Measurements from ENCODE around the gene COPZ2. TPM values are rescaled to one million over a fixed set of nuclear protein-coding genes. Genes with fewer than 3 reads are reported as not detected.
"Not testable (repeated sequence)": the region's sequence is repeated elsewhere in the genome, so short reads cannot be mapped to it uniquely, and the experiment has no call there.

COPZ2 gene, protein sequence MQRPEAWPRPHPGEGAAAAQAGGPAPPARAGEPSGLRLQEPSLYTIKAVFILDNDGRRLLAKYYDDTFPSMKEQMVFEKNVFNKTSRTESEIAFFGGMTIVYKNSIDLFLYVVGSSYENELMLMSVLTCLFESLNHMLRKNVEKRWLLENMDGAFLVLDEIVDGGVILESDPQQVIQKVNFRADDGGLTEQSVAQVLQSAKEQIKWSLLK
- polyA plus RNA-seq (2013, experiment 1 of 2): 0.07 TPM
- polyA plus RNA-seq (2013, experiment 2 of 2): 0.08 TPM

DNA sequence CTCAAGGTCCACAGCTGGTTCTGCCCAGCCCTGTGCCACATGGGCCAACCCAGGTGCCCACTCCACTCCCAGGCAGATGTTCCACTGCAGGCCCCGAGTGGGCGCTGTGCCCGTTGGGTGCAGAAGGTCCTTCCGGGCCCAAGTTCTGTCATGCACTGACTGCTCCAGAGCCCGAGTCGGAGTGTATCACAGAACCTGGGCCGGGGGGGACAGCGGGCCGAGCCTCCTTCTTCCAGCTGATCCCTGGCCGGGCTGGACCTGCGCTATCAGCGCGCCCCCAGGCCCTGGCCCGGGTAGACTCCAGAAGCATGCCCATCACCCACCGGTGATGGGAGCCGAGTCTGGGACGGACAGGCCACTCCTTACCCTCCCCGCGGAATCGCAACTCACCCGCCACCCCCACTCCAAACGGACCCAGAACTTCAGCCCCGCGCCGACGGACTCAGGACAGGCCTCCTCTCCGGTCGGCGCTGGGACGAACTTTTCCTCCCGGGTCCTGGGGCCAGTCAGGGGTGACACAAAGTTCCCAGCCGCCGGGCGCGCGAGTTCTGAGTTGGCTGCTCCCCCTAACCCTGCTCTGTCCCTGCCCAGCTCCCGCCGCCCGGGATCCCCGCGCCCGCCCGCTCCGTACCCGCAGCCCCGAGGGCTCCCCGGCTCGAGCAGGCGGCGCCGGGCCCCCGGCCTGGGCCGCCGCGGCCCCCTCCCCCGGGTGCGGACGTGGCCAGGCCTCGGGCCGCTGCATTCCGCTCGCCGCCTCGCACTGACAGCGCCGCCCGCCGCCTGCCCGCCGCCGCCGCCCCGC is at the start of gene COPZ2:
TSS of gene COPZ2 (minus strand) at position 762 of the 802 bp plus-strand sequence. CDS start at position 742, 20 bp downstream.
- H3K18ac ChIP-seq (ENCODE audit: low read length): peak within 1 kb of the TSS; percentile 24
- peaks cover 2% of the 10 kb centered on the region for H3K4me1 ChIP-seq (ENCODE audit: control insufficient read depth, low read depth, low read length)
- no peak within 1 kb of the TSS for H2BK15ac ChIP-seq (replicated peaks; ENCODE audit: low read depth)
- H2AK5ac ChIP-seq (ENCODE audit: low read length): no peak within 1 kb of the TSS
- no peak within 1 kb of the TSS for H2BK120ac ChIP-seq (ENCODE audit: low read depth, low read length)
- peaks cover 7% of the 10 kb centered on the region for H3K27me3 ChIP-seq (ENCODE audit: insufficient read depth, low read length, poor library complexity)
- no peak within 1 kb of the TSS for H2BK5ac ChIP-seq (ENCODE audit: low read length)
- H3K4me3 ChIP-seq (ENCODE audit: low read length): peak within 1 kb of the TSS; percentile 30
- H4K5ac ChIP-seq (ENCODE audit: low read length): no peak within 1 kb of the TSS
- H3K9ac ChIP-seq (ENCODE audit: low read length): peak within 1 kb of the TSS; percentile 63
- no peak for DNase-seq
- H3K23ac ChIP-seq (ENCODE audit: low read length): peak within 1 kb of the TSS; percentile 80
- no peak within 1 kb of the TSS for H4K8ac ChIP-seq (ENCODE audit: low read depth, low read length)
- H3K56ac ChIP-seq (ENCODE audit: low read length): peak within 1 kb of the TSS; percentile 80
- no CpG with 5 or more reads among the region's 73 CpGs for WGBS (ENCODE audit: extremely low coverage, insufficient coverage, low lambda C conversion rate)
- H3K36me3 ChIP-seq (ENCODE audit: control insufficient read depth, insufficient read depth, low read length): no peaks in the 10 kb centered on the region
- H3K4me2 ChIP-seq (ENCODE audit: low read length): peak within 1 kb of the TSS; percentile 75
- no peaks in the 10 kb centered on the region for H3K79me1 ChIP-seq (ENCODE audit: low read length)
- H3K4ac ChIP-seq (ENCODE audit: low read depth, low read length): no peak within 1 kb of the TSS
- no peak within 1 kb of the TSS for H3K27ac ChIP-seq (ENCODE audit: low read depth, low read length)
- H3K79me2 ChIP-seq (ENCODE audit: control insufficient read depth, insufficient read depth, low read length): no peaks in the 10 kb centered on the region

DNA sequence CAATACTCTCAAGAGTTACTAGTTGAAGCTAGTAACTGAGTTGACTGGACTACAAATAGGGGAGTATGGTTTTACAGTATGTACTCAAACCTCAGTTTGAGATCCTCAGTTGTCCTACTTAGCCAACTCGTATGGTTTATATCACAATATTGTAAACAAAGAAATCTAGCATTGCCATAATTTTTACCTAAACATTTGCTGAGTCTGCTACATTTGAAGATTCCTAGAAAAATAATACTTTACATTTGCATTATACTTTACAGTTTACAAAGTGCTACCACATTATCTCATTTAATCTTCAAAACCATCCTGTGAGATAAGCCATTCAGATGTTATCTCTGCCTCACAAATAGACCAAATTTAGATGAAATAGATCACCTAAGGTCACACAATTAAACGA is 47.3 kb upstream of the COPZ2 start:
- WGBS (ENCODE audit: extremely low coverage, insufficient coverage, low lambda C conversion rate): no CpG with 5 or more reads among the region's 2 CpGs
- DNase-seq: no peak

DNA sequence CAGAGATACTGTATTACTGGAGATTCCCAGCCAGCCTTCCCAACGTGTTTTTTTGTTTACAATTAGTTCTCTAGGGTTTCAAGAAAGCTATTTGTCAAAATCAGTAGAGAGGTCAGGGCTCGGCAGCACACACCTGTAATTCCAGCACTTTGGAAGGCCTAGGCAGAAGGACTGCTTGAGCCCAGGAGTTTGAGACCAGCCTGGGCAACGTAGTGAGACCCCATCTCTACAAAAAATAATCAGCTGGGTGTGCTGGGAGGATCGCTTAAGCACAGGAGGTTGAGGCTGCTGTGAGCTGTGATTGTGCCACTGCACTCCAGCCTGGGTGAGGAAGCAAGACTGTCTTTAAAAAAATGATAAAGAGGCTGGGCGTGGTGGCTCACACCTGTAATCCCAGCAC is 44.3 kb upstream of the COPZ2 start:
- Histone ChIP-seq H3K36me3 (ENCODE audit: control insufficient read depth, insufficient read depth, low read length) (no peaks in the 10 kb centered on the region), H3K4me2 (ENCODE audit: low read length) (no peak overlapping the region), H3K18ac (ENCODE audit: low read length) (no peak overlapping the region), H3K4me3 (ENCODE audit: low read length) (no peak overlapping the region), H3K4me1 (ENCODE audit: control insufficient read depth, low read depth, low read length) (peaks cover 3% of the 10 kb centered on the region), H3K9ac (ENCODE audit: low read length) (no peak overlapping the region), H4K5ac (ENCODE audit: low read length) (no peak overlapping the region), H3K27me3 (ENCODE audit: insufficient read depth, low read length, poor library complexity) (no peaks in the 10 kb centered on the region), H3K23ac (ENCODE audit: low read length) (no peak overlapping the region), H2BK120ac (ENCODE audit: low read depth, low read length) (no peak overlapping the region), H3K79me1 (ENCODE audit: low read length) (peaks cover 10% of the 10 kb centered on the region), H2AK5ac (ENCODE audit: low read length) (no peak overlapping the region), H3K79me2 (ENCODE audit: control insufficient read depth, insufficient read depth, low read length) (peaks cover 36% of the 10 kb centered on the region), H2BK15ac (replicated peaks; ENCODE audit: low read depth) (no peak overlapping the region), H3K27ac (ENCODE audit: low read depth, low read length) (no peak overlapping the region), H3K56ac (ENCODE audit: low read length) (no peak overlapping the region), H3K4ac (ENCODE audit: low read depth, low read length) (no peak overlapping the region), H4K8ac (ENCODE audit: low read depth, low read length) (no peak overlapping the region), H2BK5ac (ENCODE audit: low read length) (no peak overlapping the region)
- DNase-seq: no peak
- WGBS (ENCODE audit: extremely low coverage, insufficient coverage, low lambda C conversion rate): no CpG with 5 or more reads among the region's 5 CpGs

More for the DNA sequence above, 47.3 kb upstream of the COPZ2 start:
- no peak overlapping the region for H3K56ac ChIP-seq (ENCODE audit: low read length)
- no peaks in the 10 kb centered on the region for H3K27me3 ChIP-seq (ENCODE audit: insufficient read depth, low read length, poor library complexity)
- H3K79me2 ChIP-seq (ENCODE audit: control insufficient read depth, insufficient read depth, low read length): peaks cover 41% of the 10 kb centered on the region
- no peak overlapping the region for H3K27ac ChIP-seq (ENCODE audit: low read depth, low read length)
- no peak overlapping the region for H2BK15ac ChIP-seq (replicated peaks; ENCODE audit: low read depth)
- H3K4me1 ChIP-seq (ENCODE audit: control insufficient read depth, low read depth, low read length): peaks cover 3% of the 10 kb centered on the region
- H3K18ac ChIP-seq (ENCODE audit: low read length): no peak overlapping the region
- H2AK5ac ChIP-seq (ENCODE audit: low read length): no peak overlapping the region
- H3K79me1 ChIP-seq (ENCODE audit: low read length): peaks cover 10% of the 10 kb centered on the region
- no peak overlapping the region for H3K9ac ChIP-seq (ENCODE audit: low read length)
- H4K8ac ChIP-seq (ENCODE audit: low read depth, low read length): no peak overlapping the region
- H4K5ac ChIP-seq (ENCODE audit: low read length): no peak overlapping the region
- no peak overlapping the region for H2BK120ac ChIP-seq (ENCODE audit: low read depth, low read length)
- H3K23ac ChIP-seq (ENCODE audit: low read length): no peak overlapping the region
- no peak overlapping the region for H3K4ac ChIP-seq (ENCODE audit: low read depth, low read length)
- H3K4me2 ChIP-seq (ENCODE audit: low read length): no peak overlapping the region
- no peak overlapping the region for H3K4me3 ChIP-seq (ENCODE audit: low read length)
- H3K36me3 ChIP-seq (ENCODE audit: control insufficient read depth, insufficient read depth, low read length): no peaks in the 10 kb centered on the region
- H2BK5ac ChIP-seq (ENCODE audit: low read length): no peak overlapping the region

DNA sequence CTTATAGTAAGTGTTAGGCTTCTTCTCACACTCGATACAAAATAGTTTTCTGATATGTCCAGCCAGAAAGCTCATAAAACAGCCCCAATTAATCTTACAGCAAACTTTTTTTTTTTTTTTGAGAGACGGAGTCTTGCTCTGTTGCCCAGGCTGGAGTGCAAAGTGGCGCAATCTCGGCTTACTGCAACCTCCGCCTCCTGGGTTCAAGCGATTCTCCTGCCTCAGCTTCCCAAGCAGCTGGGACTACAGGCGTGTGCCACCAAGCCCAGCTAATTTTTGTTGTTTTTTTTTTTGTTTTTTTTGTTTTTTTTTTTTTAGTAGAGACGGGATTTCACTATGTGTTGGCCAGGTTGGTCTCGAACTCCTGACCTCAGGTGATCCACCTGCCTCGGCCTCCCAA is 39.6 kb upstream of the COPZ2 start:
- H3K9ac ChIP-seq (ENCODE audit: low read length); H2AK5ac ChIP-seq (ENCODE audit: low read length); H3K4me3 ChIP-seq (ENCODE audit: low read length); H3K36me3 ChIP-seq (ENCODE audit: control insufficient read depth, insufficient read depth, low read length); H3K79me1 ChIP-seq (ENCODE audit: low read length); H3K4ac ChIP-seq (ENCODE audit: low read depth, low read length); H3K23ac ChIP-seq (ENCODE audit: low read length); H4K5ac ChIP-seq (ENCODE audit: low read length); H3K56ac ChIP-seq (ENCODE audit: low read length); H2BK5ac ChIP-seq (ENCODE audit: low read length); H3K4me2 ChIP-seq (ENCODE audit: low read length); H3K27me3 ChIP-seq (ENCODE audit: insufficient read depth, low read length, poor library complexity); H3K4me1 ChIP-seq (ENCODE audit: control insufficient read depth, low read depth, low read length); H4K8ac ChIP-seq (ENCODE audit: low read depth, low read length); H3K18ac ChIP-seq (ENCODE audit: low read length); H2BK15ac ChIP-seq (replicated peaks; ENCODE audit: low read depth); DNase-seq; H2BK120ac ChIP-seq (ENCODE audit: low read depth, low read length); H3K27ac ChIP-seq (ENCODE audit: low read depth, low read length): not testable (repeated sequence)
- WGBS (ENCODE audit: extremely low coverage, insufficient coverage, low lambda C conversion rate): no CpG with 5 or more reads among the region's 10 CpGs
- peaks cover 14% of the 10 kb centered on the region for H3K79me2 ChIP-seq (ENCODE audit: control insufficient read depth, insufficient read depth, low read length)

DNA sequence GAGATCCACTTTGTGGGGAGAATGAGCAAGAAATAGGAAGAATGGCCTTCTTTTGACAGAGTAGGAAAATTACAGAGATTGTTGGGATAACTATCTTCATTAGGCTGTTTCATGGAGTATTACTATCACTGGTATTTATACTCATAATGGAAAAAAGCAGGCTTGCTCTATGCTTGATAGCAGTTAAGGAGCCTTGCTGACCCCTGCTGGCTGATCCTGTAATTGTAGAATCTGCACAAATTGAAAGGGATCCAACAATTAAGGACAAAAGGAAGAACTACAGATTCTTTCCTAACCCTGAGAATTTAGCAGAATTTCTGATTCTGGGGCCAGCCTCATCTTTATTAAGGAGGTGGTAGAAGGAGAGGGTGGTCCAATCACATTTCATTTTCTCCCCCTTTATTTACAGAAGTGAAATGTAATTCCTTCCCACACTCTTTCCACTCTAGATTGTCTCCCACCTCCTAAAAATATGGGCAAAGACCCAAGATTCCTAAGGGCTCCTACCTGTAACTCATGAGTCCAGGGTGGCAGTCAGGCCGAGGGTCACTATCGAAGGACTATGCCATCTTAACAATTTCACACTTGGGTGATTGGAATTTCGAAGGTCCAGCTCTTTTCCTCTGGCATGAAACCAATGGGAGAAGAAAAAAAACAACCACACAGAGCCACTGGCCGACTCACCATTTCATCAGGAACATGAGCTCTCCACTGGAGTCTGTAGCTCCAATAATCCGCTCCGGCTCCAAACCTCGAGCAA is 36.9 kb upstream of the COPZ2 start:
- Histone ChIP-seq H3K79me2 (ENCODE audit: control insufficient read depth, insufficient read depth, low read length) (peaks cover 7% of the 10 kb centered on the region), H3K36me3 (ENCODE audit: control insufficient read depth, insufficient read depth, low read length) (peaks cover 5% of the 10 kb centered on the region), H2BK120ac (ENCODE audit: low read depth, low read length) (no peak overlapping the region), H2BK15ac (replicated peaks; ENCODE audit: low read depth) (no peak overlapping the region), H3K23ac (ENCODE audit: low read length) (no peak overlapping the region), H3K27me3 (ENCODE audit: insufficient read depth, low read length, poor library complexity) (no peaks in the 10 kb centered on the region), H4K8ac (ENCODE audit: low read depth, low read length) (no peak overlapping the region), H3K4me2 (ENCODE audit: low read length) (no peak overlapping the region), H3K4ac (ENCODE audit: low read depth, low read length) (no peak overlapping the region), H3K56ac (ENCODE audit: low read length) (no peak overlapping the region), H3K4me3 (ENCODE audit: low read length) (no peak overlapping the region), H4K5ac (ENCODE audit: low read length) (no peak overlapping the region), H3K79me1 (ENCODE audit: low read length) (no peaks in the 10 kb centered on the region), H3K18ac (ENCODE audit: low read length) (no peak overlapping the region), H3K27ac (ENCODE audit: low read depth, low read length) (no peak overlapping the region), H2BK5ac (ENCODE audit: low read length) (no peak overlapping the region), H3K4me1 (ENCODE audit: control insufficient read depth, low read depth, low read length) (no peaks in the 10 kb centered on the region), H3K9ac (ENCODE audit: low read length) (no peak overlapping the region), H2AK5ac (ENCODE audit: low read length) (no peak overlapping the region)
- WGBS (ENCODE audit: extremely low coverage, insufficient coverage, low lambda C conversion rate): no CpG with 5 or more reads among the region's 7 CpGs
- peak; percentile 75 for DNase-seq

Data from mesendoderm (in vitro differentiated cells).